Pancreas (tissue), 10 donors: Measurements from ENCODE around the gene PARP1. TPM values are rescaled to one million over a fixed set of nuclear protein-coding genes. Genes with fewer than 3 reads are reported as not detected.

ENCODE experiments used
- ATAC-seq, 4 donors: fragments of 200-7000 bp; cut with Tn5 transposase; one replicate each; pipeline versions ENCODE4 v1.8.0 to v1.9.1; 2020; ENCODE audit warnings: mild to moderate bottlenecking in 4 of 4, moderate library complexity in 4 of 4
- DNase-seq, 6 donors: peaks; one replicate each; pipeline ENCODE4 v3.0.0-alpha.2; 2020
- FAIRE-seq: peaks from 2 replicates; lab custom pipeline; 2012; peaks lifted over from hg19 to GRCh38; lab: Jason Lieb, UNC
- H3K27ac ChIP-seq, 4 donors: fragments of 200-600 bp; sonication (generic); 1 replicate in 3 of 4; 2 replicates in 1 of 4; pipeline versions ENCODE4 v1.5.0 to v1.8.0; 2020
- H3K27me3 ChIP-seq, 4 donors: fragments of 200-600 bp; one replicate each; pipeline ENCODE4 v1.8.0; 2021
- H3K36me3 ChIP-seq, 3 donors: fragments of 200-600 bp; sonication (generic) in 1 of 3; one replicate each; pipeline versions ENCODE4 v1.5.0 to v1.8.0; 2020 to 2021
- H3K4me1 ChIP-seq, 3 donors: fragments of 200-600 bp; one replicate each; pipeline ENCODE4 v1.8.0; 2021
- H3K4me3 ChIP-seq, 4 donors: fragments of 200-600 bp; sonication (generic) in 2 of 4; one replicate each; pipeline versions ENCODE4 v1.5.0 to v1.8.0; 2020 to 2021
- H3K9me3 ChIP-seq, 4 donors: fragments of 200-600 bp; one replicate each; pipeline ENCODE4 v1.8.0; 2021
- WGBS, 2 donors: extraction: QIAGEN DNeasy Blood & Tissue Kit; methylation state at CpG; one replicate each; pipeline ENCODE4 v1.1.7; 2013; 5-methylcytosine and 5-hydroxymethylcytosine counted together
- intact Hi-C, 3 donors: fragments of 100-400 bp; cut with DNase I; formaldehyde crosslinking; loops; one replicate each; pipeline versions ENCODE4 v1.11.1 to v1.14.2; 2022
- polyA plus RNA-seq, 2 donors: library from polyadenylated mRNA; stranded (reverse); fragments of 200-250 nt; gene quantifications; one replicate each; pipeline ENCODE4 v1.2.3, GENCODE V29; 2013
- total RNA-seq, 6 donors: library from RNA; stranded (reverse); fragmentation: NEBNext Ultra II Directional in 4 of 6; extraction: Animal tissue kit (Norgen Biotek cat#: 25700) in 4 of 6; gene quantifications; one replicate each; pipeline versions ENCODE4 v1.2.1 to v1.2.4, GENCODE V29; 2021 to 2023
- TF ChIP-seq, protein P1 (sequence below), 4 donors: fragments of 200-600 bp; sonication (generic) in 3 of 4; IDR thresholded peaks; one replicate each; pipeline versions ENCODE4 v1.5.0 to v1.8.0; 2021; ENCODE audit warnings: antibody characterized with exemption in 4 of 4
- donor health status: healthy with polysubstance abuse.
- donor health status: DM: no; HTN: no; CAD: no; lungs with moderate emphysema.
- donor health status: DM: no; HTN: no; CAD: no.
- donor health status: control.
- donor health status: control.
- donor health status: Bipolar disorder and iron deficiency.
- donor health status: DM: yes; HTN: yes; CAD: no.
- donor health status: DM: no; HTN: no; CAD: no.
- donor health status: DM: no; HTN: no; CAD: no.
- donor health status: DM: yes; HTN: yes; CAD: no.

Gene PARP1
- total and polyA plus RNA-seq, 8 donors = 16.8 to 69.4 (median 49.6) TPM

DNA sequence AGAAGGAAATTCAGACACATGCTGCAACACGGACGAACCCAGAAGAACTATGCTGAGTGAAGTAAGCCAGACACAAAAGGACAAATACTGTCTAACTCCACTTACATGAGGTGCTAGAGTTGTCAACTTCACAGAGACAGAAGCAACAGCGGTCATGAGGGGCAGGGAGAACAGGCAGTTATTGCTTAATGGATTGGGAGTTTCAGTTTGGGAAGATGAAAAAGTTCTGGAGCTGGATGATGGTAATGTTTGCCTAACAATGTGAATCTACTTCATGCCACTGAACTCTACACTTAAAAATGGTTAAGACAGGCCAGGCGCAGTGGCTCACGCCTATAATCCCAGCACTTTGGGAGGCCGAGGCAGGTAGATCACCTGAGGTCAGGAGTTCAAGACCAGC is 12.1 kb downstream of the PARP1 start:
- no peak for ATAC-seq
- no peaks in the 10 kb centered on the region for H3K9me3 ChIP-seq
- DNase-seq = no peak
- H3K27ac ChIP-seq = no peak overlapping the region
- TF ChIP-seq, protein P1, sequence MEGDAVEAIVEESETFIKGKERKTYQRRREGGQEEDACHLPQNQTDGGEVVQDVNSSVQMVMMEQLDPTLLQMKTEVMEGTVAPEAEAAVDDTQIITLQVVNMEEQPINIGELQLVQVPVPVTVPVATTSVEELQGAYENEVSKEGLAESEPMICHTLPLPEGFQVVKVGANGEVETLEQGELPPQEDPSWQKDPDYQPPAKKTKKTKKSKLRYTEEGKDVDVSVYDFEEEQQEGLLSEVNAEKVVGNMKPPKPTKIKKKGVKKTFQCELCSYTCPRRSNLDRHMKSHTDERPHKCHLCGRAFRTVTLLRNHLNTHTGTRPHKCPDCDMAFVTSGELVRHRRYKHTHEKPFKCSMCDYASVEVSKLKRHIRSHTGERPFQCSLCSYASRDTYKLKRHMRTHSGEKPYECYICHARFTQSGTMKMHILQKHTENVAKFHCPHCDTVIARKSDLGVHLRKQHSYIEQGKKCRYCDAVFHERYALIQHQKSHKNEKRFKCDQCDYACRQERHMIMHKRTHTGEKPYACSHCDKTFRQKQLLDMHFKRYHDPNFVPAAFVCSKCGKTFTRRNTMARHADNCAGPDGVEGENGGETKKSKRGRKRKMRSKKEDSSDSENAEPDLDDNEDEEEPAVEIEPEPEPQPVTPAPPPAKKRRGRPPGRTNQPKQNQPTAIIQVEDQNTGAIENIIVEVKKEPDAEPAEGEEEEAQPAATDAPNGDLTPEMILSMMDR (IDR thresholded peaks at IDR 0.05) = no peak
- H3K36me3 ChIP-seq = peaks cover 0 to 12% (median 11%) of the 10 kb centered on the region in 3 donors
- 94 to 96% methylated on average over 6 of the region's 6 CpGs for WGBS, 2 donors
- FAIRE-seq = no peak
- H3K4me3 ChIP-seq = no peak overlapping the region
- H3K4me1 ChIP-seq = peaks cover 6 to 8% (median 7%) of the 10 kb centered on the region in 3 donors
- intact Hi-C loops = no loop called here
- no peaks in the 10 kb centered on the region for H3K27me3 ChIP-seq

DNA sequence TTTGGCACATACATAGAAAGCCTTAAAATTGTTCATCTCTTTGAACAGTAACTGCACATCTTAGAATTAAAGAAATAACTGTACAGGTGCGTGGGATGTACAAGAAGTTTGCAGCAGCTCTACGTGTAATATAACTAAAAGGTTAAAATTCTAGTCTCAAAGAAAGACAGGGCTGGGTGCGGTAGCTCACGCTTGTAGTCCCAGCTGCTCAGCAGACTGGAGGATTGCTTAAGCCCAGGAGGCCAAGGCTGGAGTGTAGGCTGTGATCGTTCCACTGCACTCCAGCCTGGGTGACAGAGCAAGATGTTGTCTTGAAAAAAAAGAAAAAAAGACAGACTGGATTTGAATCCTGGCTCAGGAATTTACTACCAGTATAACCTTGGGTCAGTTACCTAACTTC is 13.4 kb downstream of the PARP1 start:
- no peaks in the 10 kb centered on the region for H3K9me3 ChIP-seq
- H3K27ac ChIP-seq = no peak overlapping the region
- ATAC-seq (no peak), DNase-seq (no peak), FAIRE-seq (no peak)
- H3K4me1 ChIP-seq = peaks cover 6 to 8% (median 7%) of the 10 kb centered on the region in 3 donors
- H3K27me3 ChIP-seq = no peaks in the 10 kb centered on the region
- H3K36me3 ChIP-seq = peaks cover 0 to 15% (median 11%) of the 10 kb centered on the region in 3 donors
- no peak overlapping the region for H3K4me3 ChIP-seq
- 68 to 70% methylated on average over 5 of the region's 5 CpGs for WGBS, 2 donors
- intact Hi-C loops = no loop called here
- TF ChIP-seq, protein P1 (IDR thresholded peaks at IDR 0.05) = no peak

- intact Hi-C loops = no loop called here
- H3K36me3 ChIP-seq = peaks cover 0 to 51% (median 20%) of the 10 kb centered on the region in 3 donors
- FAIRE-seq = no peak
These were observed 17.2 kb downstream of the PARP1 start for GRCh38 chr1:226390681-226391080.

GRCh38 chr1:226388131-226388530 is 19.8 kb downstream of the PARP1 start:
- ATAC-seq = no peak
- 96 to 100% methylated on average over 1 of the region's 1 CpG for WGBS, 2 donors
- no peak overlapping the region for H3K4me3 ChIP-seq
- DNase-seq = no peak
- H3K27me3 ChIP-seq = no peaks in the 10 kb centered on the region
- no peak for FAIRE-seq
- no peaks in the 10 kb centered on the region for H3K9me3 ChIP-seq
- intact Hi-C loops = no loop called here
- H3K27ac ChIP-seq = no peak overlapping the region
- TF ChIP-seq, protein P1 (IDR thresholded peaks at IDR 0.05) = no peak
- no peaks in the 10 kb centered on the region for H3K4me1 ChIP-seq
- peaks cover 7 to 77% (median 44%) of the 10 kb centered on the region in 3 donors for H3K36me3 ChIP-seq

More at GRCh38 chr1:226390681-226391080, 17.2 kb downstream of the PARP1 start:
- 95 to 100% methylated on average over 3 of the region's 3 CpGs for WGBS, 2 donors
- DNase-seq (no peak), ATAC-seq (no peak)
- Histone ChIP-seq H3K9me3 (no peaks in the 10 kb centered on the region), H3K27ac (no peak overlapping the region), H3K4me3 (no peak overlapping the region), H3K4me1 (no peaks in the 10 kb centered on the region), H3K27me3 (no peaks in the 10 kb centered on the region)
- TF ChIP-seq, protein P1 (IDR thresholded peaks at IDR 0.05) = no peak

GRCh38 chr1:226384717-226385116 is 23.2 kb downstream of the PARP1 start:
- H3K36me3 ChIP-seq = peaks cover 7 to 99% (median 63%) of the 10 kb centered on the region in 3 donors

More at GRCh38 chr1:226384717-226385116, 23.2 kb downstream of the PARP1 start:
- Histone ChIP-seq H3K27ac (no peak overlapping the region), H3K27me3 (no peaks in the 10 kb centered on the region), H3K9me3 (no peaks in the 10 kb centered on the region), H3K4me1 (no peaks in the 10 kb centered on the region), H3K4me3 (no peak overlapping the region)
- TF ChIP-seq, protein P1 (IDR thresholded peaks at IDR 0.05) = no peak
- ATAC-seq (no peak), FAIRE-seq (no peak), DNase-seq (no peak)
- intact Hi-C loops = no loop called here
- WGBS, 2 donors = 94 to 97% methylated on average over 11 of the region's 11 CpGs
